ENCODE measurements around the gene SEMA6A. TPM values are rescaled to one million over a fixed set of nuclear protein-coding genes. Genes with fewer than 3 reads are reported as not detected.

The SEMA6A gene
- total RNA-seq, 1 experiment from 2014 or later = 18.3 TPM

DNA sequence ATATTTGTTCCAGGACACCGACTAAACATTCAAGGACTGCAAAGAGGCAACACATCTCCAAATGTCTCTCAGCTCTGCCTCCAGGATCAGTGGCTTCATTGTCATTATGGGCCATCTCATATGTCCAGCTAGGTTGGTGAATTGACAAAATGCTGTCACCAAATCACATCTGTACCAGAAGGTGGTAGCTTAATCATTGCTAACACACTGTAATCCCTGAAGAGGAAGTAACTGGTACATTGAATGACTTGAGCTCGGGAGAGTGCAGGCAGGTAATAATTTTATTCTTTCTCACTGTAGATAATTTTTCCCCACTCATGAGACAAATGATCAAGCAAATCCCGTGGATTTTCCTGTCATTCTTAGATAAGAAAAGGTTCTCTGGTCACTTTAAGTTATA is 169.8 kb downstream of the SEMA6A start:
- Mint-ChIP-seq H3K4me1 (ENCODE audit: low read depth, unreplicated experiment) (no peaks in the 10 kb centered on the region), H3K27ac (ENCODE audit: unreplicated experiment) (no peak overlapping the region), H3K4me3 (ENCODE audit: unreplicated experiment) (no peak overlapping the region), H3K36me3 (ENCODE audit: insufficient read depth, unreplicated experiment) (no peaks in the 10 kb centered on the region), H3K27me3 (ENCODE audit: insufficient read depth, unreplicated experiment) (no peaks in the 10 kb centered on the region), H3K9me3 (ENCODE audit: unreplicated experiment) (no peaks in the 10 kb centered on the region)
- POLR2A ChIA-PET = no interaction called here
- H3K9me3 ChIP-seq = no peaks in the 10 kb centered on the region
- H3K36me3 ChIP-seq (ENCODE audit: control insufficient read depth, insufficient read depth, low read length) = no peaks in the 10 kb centered on the region
- H3K4me1 ChIP-seq = no peaks in the 10 kb centered on the region
- intact Hi-C loops (cut with micrococcal nuclease; ENCODE audit: unreplicated experiment) = no loop called here
- BruUV-seq (replicated peaks) = no TSS peak
- TF ChIP-seq, protein P1, sequence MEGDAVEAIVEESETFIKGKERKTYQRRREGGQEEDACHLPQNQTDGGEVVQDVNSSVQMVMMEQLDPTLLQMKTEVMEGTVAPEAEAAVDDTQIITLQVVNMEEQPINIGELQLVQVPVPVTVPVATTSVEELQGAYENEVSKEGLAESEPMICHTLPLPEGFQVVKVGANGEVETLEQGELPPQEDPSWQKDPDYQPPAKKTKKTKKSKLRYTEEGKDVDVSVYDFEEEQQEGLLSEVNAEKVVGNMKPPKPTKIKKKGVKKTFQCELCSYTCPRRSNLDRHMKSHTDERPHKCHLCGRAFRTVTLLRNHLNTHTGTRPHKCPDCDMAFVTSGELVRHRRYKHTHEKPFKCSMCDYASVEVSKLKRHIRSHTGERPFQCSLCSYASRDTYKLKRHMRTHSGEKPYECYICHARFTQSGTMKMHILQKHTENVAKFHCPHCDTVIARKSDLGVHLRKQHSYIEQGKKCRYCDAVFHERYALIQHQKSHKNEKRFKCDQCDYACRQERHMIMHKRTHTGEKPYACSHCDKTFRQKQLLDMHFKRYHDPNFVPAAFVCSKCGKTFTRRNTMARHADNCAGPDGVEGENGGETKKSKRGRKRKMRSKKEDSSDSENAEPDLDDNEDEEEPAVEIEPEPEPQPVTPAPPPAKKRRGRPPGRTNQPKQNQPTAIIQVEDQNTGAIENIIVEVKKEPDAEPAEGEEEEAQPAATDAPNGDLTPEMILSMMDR (IDR thresholded peaks at IDR 0.05; ENCODE audit: insufficient read depth in 1 of 2, low read depth in 1 of 2, low read length in 1 of 2, severe bottlenecking in 1 of 2, unreplicated experiment in 1 of 2) = no peak
- H3K4me3 ChIP-seq (ENCODE audit: low read depth, low read length) = no peak overlapping the region
- no peaks in the 10 kb centered on the region for H3K27me3 ChIP-seq (replicated peaks; ENCODE audit: control insufficient read depth, insufficient read depth, low read length)
- DNase-seq = no peak
- CTCF ChIA-PET = no interaction called here

DNA sequence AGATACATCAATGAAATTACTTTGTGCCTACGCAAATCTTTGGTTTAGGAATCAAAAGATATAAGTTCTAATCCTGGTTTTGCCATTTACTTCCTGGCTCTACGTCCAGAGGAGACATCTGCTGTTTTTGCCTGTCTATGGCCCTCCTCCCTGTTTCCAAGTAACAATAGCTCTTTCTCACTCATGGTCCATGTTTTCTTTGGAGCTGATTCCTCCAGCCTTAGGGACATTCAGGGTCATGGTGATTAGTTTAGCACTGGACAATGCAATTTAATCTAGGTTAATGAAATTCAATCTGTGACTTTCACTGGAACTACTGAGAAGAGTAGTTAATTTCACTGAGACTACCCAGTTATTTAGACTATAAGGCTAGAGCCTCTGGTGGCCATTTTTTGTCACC is 170.6 kb downstream of the SEMA6A start:
- no peak overlapping the region for H3K4me3 Mint-ChIP-seq (ENCODE audit: unreplicated experiment)
- H3K9me3 Mint-ChIP-seq (ENCODE audit: unreplicated experiment) = no peaks in the 10 kb centered on the region
- POLR2A ChIA-PET = no interaction called here
- intact Hi-C loops (cut with micrococcal nuclease; ENCODE audit: unreplicated experiment) = no loop called here
- H3K36me3 ChIP-seq (ENCODE audit: control insufficient read depth, insufficient read depth, low read length) = no peaks in the 10 kb centered on the region
- no peaks in the 10 kb centered on the region for H3K4me1 Mint-ChIP-seq (ENCODE audit: low read depth, unreplicated experiment)
- DNase-seq = no peak
- H3K27me3 ChIP-seq (replicated peaks; ENCODE audit: control insufficient read depth, insufficient read depth, low read length) = no peaks in the 10 kb centered on the region
- no peaks in the 10 kb centered on the region for H3K4me1 ChIP-seq
- TF ChIP-seq, protein P1 (IDR thresholded peaks at IDR 0.05; ENCODE audit: insufficient read depth in 1 of 2, low read depth in 1 of 2, low read length in 1 of 2, severe bottlenecking in 1 of 2, unreplicated experiment in 1 of 2) = no peak
- CTCF ChIA-PET = no interaction called here
- H3K27me3 Mint-ChIP-seq (ENCODE audit: insufficient read depth, unreplicated experiment) = no peaks in the 10 kb centered on the region
- no TSS peak for BruUV-seq (replicated peaks)
- H3K27ac Mint-ChIP-seq (ENCODE audit: unreplicated experiment) = no peak overlapping the region
- H3K36me3 Mint-ChIP-seq (ENCODE audit: insufficient read depth, unreplicated experiment) = no peaks in the 10 kb centered on the region
- H3K9me3 ChIP-seq = no peaks in the 10 kb centered on the region
- H3K4me3 ChIP-seq (ENCODE audit: low read depth, low read length) = no peak overlapping the region

DNA sequence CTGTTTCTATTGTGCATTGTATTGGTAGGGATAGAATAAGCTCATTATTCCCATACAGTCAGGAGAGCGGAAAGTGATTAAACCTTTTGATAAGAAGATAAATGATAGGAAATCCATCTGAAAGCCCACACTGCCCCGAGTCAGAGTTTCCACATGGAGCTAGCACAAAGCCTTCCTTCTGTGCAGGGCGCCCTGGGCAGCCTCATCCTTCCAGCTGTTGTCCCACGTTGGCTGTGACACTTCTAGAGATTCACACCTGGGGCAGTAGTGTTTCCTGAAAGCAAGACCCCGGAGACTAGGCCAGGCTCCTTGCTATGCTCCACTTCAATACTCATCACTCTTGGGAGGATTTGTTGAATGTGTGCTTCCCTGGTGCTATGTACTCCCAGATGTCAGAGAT is 172.4 kb downstream of the SEMA6A start:
- TF ChIP-seq, protein P1 (IDR thresholded peaks at IDR 0.05; ENCODE audit: insufficient read depth in 1 of 2, low read depth in 1 of 2, low read length in 1 of 2, severe bottlenecking in 1 of 2, unreplicated experiment in 1 of 2) = no peak
- H3K36me3 Mint-ChIP-seq (ENCODE audit: insufficient read depth, unreplicated experiment) = no peaks in the 10 kb centered on the region
- no peaks in the 10 kb centered on the region for H3K27me3 ChIP-seq (replicated peaks; ENCODE audit: control insufficient read depth, insufficient read depth, low read length)
- no peak overlapping the region for H3K27ac Mint-ChIP-seq (ENCODE audit: unreplicated experiment)
- H3K4me3 ChIP-seq (ENCODE audit: low read depth, low read length) = no peak overlapping the region
- H3K4me1 Mint-ChIP-seq (ENCODE audit: low read depth, unreplicated experiment) = no peaks in the 10 kb centered on the region
- DNase-seq = no peak
- no peaks in the 10 kb centered on the region for H3K27me3 Mint-ChIP-seq (ENCODE audit: insufficient read depth, unreplicated experiment)
- no peaks in the 10 kb centered on the region for H3K36me3 ChIP-seq (ENCODE audit: control insufficient read depth, insufficient read depth, low read length)
- ChIA-PET CTCF (no interaction called here), POLR2A (interaction anchor here (0.5 kb wide), 1 partner anchor 38 kb away, joined by 7 read pairs; no protein-coding TSS in a partner anchor)
- no peaks in the 10 kb centered on the region for H3K9me3 Mint-ChIP-seq (ENCODE audit: unreplicated experiment)
- intact Hi-C loops (cut with micrococcal nuclease; ENCODE audit: unreplicated experiment) = no loop called here
- no peaks in the 10 kb centered on the region for H3K9me3 ChIP-seq
- H3K4me3 Mint-ChIP-seq (ENCODE audit: unreplicated experiment) = no peak overlapping the region
- no TSS peak for BruUV-seq (replicated peaks)
- H3K4me1 ChIP-seq = no peaks in the 10 kb centered on the region
